Neural progenitor cell (in vitro differentiated cells): Measurements from ENCODE around the gene CCDC51. TPM values are rescaled to one million over a fixed set of nuclear protein-coding genes. Genes with fewer than 3 reads are reported as not detected.
A peak's percentile ranks its signal among the peaks of the same experiment; 100 is the strongest.

Source experiments
- DNase-seq: peaks from one replicate; pipeline ENCODE4 v3.0.0-alpha.2; 2016; ENCODE audit warnings: low spot score
- H2AFZ ChIP-seq: fragments of 200-600 bp; sonication (generic); replicated peaks from 2 replicates; pipeline ENCODE4 v1.6.1; 2016; ENCODE audit warnings: antibody characterized with exemption
- H3F3A ChIP-seq: fragments of 200-600 bp; sonication (generic); 2 replicates; pipeline ENCODE4 v1.6.1; 2016; ENCODE audit warnings: antibody characterized with exemption, low read depth
- H3K27ac ChIP-seq: fragments of 200-600 bp; sonication (generic); 2 replicates; pipeline ENCODE4 v1.5.1; 2016; ENCODE audit warnings: mild to moderate bottlenecking
- H3K27me3 ChIP-seq: fragments of 200-600 bp; sonication (generic); 2 replicates; pipeline ENCODE4 v1.6.1; 2016; ENCODE audit warnings: mild to moderate bottlenecking, moderate library complexity
- H3K36me3 ChIP-seq: fragments of 200-600 bp; sonication (generic); 2 replicates; pipeline ENCODE4 v1.5.1; 2016
- H3K4me1 ChIP-seq: fragments of 200-600 bp; sonication (generic); 2 replicates; pipeline ENCODE4 v1.6.1; 2016; ENCODE audit warnings: mixed run types
- H3K4me2 ChIP-seq: fragments of 200-600 bp; sonication (generic); 2 replicates; pipeline ENCODE4 v1.6.1; 2016
- H3K4me3 ChIP-seq: fragments of 200-600 bp; sonication (generic); 2 replicates; pipeline ENCODE4 v1.5.1; 2016
- H3K79me2 ChIP-seq: fragments of 200-600 bp; sonication (generic); 2 replicates; pipeline ENCODE4 v1.6.1; 2016; ENCODE audit warnings: low read depth
- H3K9ac ChIP-seq: fragments of 200-600 bp; sonication (generic); 2 replicates; pipeline ENCODE4 v1.6.1; 2016
- H3K9me3 ChIP-seq: fragments of 200-600 bp; sonication (generic); 2 replicates; pipeline ENCODE4 v1.5.1; 2016; ENCODE audit warnings: low read depth
- H4K20me1 ChIP-seq: fragments of 200-600 bp; sonication (generic); 2 replicates; pipeline ENCODE4 v1.6.1; 2016; ENCODE audit warnings: low read depth
- H3K27ac Mint-ChIP-seq: 3 replicates; pipeline ENCODE4 v1.8.0; 2021; ENCODE audit warnings: mixed read lengths
- H3K27me3 Mint-ChIP-seq: 2 replicates; pipeline ENCODE4 v1.8.0; 2022; ENCODE audit warnings: low read depth, mild to moderate bottlenecking, inconsistent platforms, moderate library complexity, mixed read lengths; ENCODE audit not compliant: insufficient read depth
- H3K36me3 Mint-ChIP-seq: 3 replicates; pipeline ENCODE4 v1.8.0; 2021; ENCODE audit warnings: mixed read lengths
- H3K4me1 Mint-ChIP-seq: 3 replicates; pipeline ENCODE4 v1.8.0; 2021; ENCODE audit warnings: mixed read lengths
- H3K4me3 Mint-ChIP-seq: 3 replicates; pipeline ENCODE4 v1.8.0; 2021; ENCODE audit warnings: mild to moderate bottlenecking, moderate library complexity, mixed read lengths
- H3K9me3 Mint-ChIP-seq: 3 replicates; pipeline ENCODE4 v1.8.0; 2020; ENCODE audit warnings: mixed read lengths
- EZH2 ChIP-seq: fragments of 200-600 bp; sonication (generic); IDR thresholded peaks from 2 replicates; pipeline ENCODE4 v1.6.1; 2017; ENCODE audit warnings: antibody characterized with exemption, mild to moderate bottlenecking, moderate library complexity
- EZH2phosphoT487 ChIP-seq: fragments of 200-600 bp; sonication (generic); IDR thresholded peaks from 2 replicates; pipeline ENCODE4 v1.6.1; 2017; ENCODE audit warnings: antibody characterized with exemption
- total RNA-seq: library from RNA; depleted of rRNA; stranded (reverse); fragments of >200 nt; gene quantifications from 2 replicates; pipeline ENCODE4 v1.2.3, GENCODE V29; 2015; ENCODE audit warnings: low replicate concordance
- TF ChIP-seq, protein P1 (sequence below): fragments of 200-600 bp; sonication (generic); IDR thresholded peaks from 2 replicates; pipeline ENCODE4 v1.5.1; 2017; ENCODE audit warnings: antibody characterized with exemption, mild to moderate bottlenecking

Gene CCDC51
- total RNA-seq, 1 donor from 2014 or later = 13.9 TPM

- Mint-ChIP-seq H3K27ac (no peak overlapping the region), H3K4me3 (no peak overlapping the region), H3K27me3 (peaks cover 7% of the 10 kb centered on the region), H3K9me3 (no peaks in the 10 kb centered on the region), H3K36me3 (peaks cover 30% of the 10 kb centered on the region), H3K4me1 (no peaks in the 10 kb centered on the region)
- no peak overlapping the region for H3K4me3 ChIP-seq
- no peaks in the 10 kb centered on the region for H3K36me3 ChIP-seq
- no peak for DNase-seq
- H3K4me2 ChIP-seq = no peak overlapping the region
- no peak overlapping the region for H3K9ac ChIP-seq
- no peaks in the 10 kb centered on the region for H4K20me1 ChIP-seq
- no peaks in the 10 kb centered on the region for H3K27me3 ChIP-seq
- no peaks in the 10 kb centered on the region for H3K9me3 ChIP-seq
- no peaks in the 10 kb centered on the region for H3K4me1 ChIP-seq
- no peak overlapping the region for H3K27ac ChIP-seq
- H2AFZ ChIP-seq = no peak overlapping the region
- no peaks in the 10 kb centered on the region for H3F3A ChIP-seq
- TF ChIP-seq, protein P1, sequence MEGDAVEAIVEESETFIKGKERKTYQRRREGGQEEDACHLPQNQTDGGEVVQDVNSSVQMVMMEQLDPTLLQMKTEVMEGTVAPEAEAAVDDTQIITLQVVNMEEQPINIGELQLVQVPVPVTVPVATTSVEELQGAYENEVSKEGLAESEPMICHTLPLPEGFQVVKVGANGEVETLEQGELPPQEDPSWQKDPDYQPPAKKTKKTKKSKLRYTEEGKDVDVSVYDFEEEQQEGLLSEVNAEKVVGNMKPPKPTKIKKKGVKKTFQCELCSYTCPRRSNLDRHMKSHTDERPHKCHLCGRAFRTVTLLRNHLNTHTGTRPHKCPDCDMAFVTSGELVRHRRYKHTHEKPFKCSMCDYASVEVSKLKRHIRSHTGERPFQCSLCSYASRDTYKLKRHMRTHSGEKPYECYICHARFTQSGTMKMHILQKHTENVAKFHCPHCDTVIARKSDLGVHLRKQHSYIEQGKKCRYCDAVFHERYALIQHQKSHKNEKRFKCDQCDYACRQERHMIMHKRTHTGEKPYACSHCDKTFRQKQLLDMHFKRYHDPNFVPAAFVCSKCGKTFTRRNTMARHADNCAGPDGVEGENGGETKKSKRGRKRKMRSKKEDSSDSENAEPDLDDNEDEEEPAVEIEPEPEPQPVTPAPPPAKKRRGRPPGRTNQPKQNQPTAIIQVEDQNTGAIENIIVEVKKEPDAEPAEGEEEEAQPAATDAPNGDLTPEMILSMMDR = no peak
- TF ChIP-seq EZH2phosphoT487 = no peak
- no peak for TF ChIP-seq EZH2
- H3K79me2 ChIP-seq = no peaks in the 10 kb centered on the region
Measured at GRCh38 chr3:48409291-48410201, 30.4 kb downstream of the CCDC51 start.

- Mint-ChIP-seq H3K9me3 (no peaks in the 10 kb centered on the region), H3K27ac (no peak overlapping the region), H3K36me3 (peaks cover 29% of the 10 kb centered on the region), H3K4me1 (no peaks in the 10 kb centered on the region), H3K4me3 (no peak overlapping the region), H3K27me3 (peaks cover 7% of the 10 kb centered on the region)
- Histone ChIP-seq H3K27ac (no peak overlapping the region), H3K4me1 (no peaks in the 10 kb centered on the region), H3K4me3 (no peak overlapping the region), H3K9ac (no peak overlapping the region), H3K79me2 (no peaks in the 10 kb centered on the region), H2AFZ (no peak overlapping the region), H3K9me3 (no peaks in the 10 kb centered on the region), H3K27me3 (no peaks in the 10 kb centered on the region), H3F3A (no peaks in the 10 kb centered on the region), H3K36me3 (no peaks in the 10 kb centered on the region), H3K4me2 (no peak overlapping the region), H4K20me1 (no peaks in the 10 kb centered on the region)
- no peak for TF ChIP-seq EZH2
- TF ChIP-seq, protein P1 = peak; percentile 21
- no peak for DNase-seq
Measured at GRCh38 chr3:48408823-48409281, 31.1 kb downstream of the CCDC51 start.

- no peak overlapping the region for H2AFZ ChIP-seq
- H3K4me1 Mint-ChIP-seq = no peaks in the 10 kb centered on the region
- H3K4me2 ChIP-seq = no peak overlapping the region
- H3K9ac ChIP-seq = no peak overlapping the region
- no peak overlapping the region for H3K27ac Mint-ChIP-seq
- H3K79me2 ChIP-seq = no peaks in the 10 kb centered on the region
- peaks cover 35% of the 10 kb centered on the region for H3K36me3 Mint-ChIP-seq
- no peaks in the 10 kb centered on the region for H4K20me1 ChIP-seq
- H3K4me1 ChIP-seq = no peaks in the 10 kb centered on the region
- H3F3A ChIP-seq = no peaks in the 10 kb centered on the region
- H3K4me3 Mint-ChIP-seq = no peak overlapping the region
- H3K27ac ChIP-seq = no peak overlapping the region
- H3K9me3 Mint-ChIP-seq = no peaks in the 10 kb centered on the region
- no peak overlapping the region for H3K4me3 ChIP-seq
- no peaks in the 10 kb centered on the region for H3K36me3 ChIP-seq
- DNase-seq = no peak
- no peaks in the 10 kb centered on the region for H3K27me3 ChIP-seq
- H3K27me3 Mint-ChIP-seq = peaks cover 5% of the 10 kb centered on the region
- TF ChIP-seq EZH2 (no peak), EZH2phosphoT487 (no peak)
- TF ChIP-seq, protein P1 = no peak
- no peaks in the 10 kb centered on the region for H3K9me3 ChIP-seq
Measured at GRCh38 chr3:48407542-48408099, 32.3 kb downstream of the CCDC51 start.
